ENCODE measurements around the gene TM9SF3.
"Not testable (repeated sequence)": the region's sequence is repeated elsewhere in the genome, so short reads cannot be mapped to it uniquely, and the experiment has no call there.

TM9SF3 gene

GRCh38 chr10:96560966-96561887 lies 25.6 kb downstream of the TM9SF3 start:
- no peak overlapping the region for H3K27ac ChIP-seq (ENCODE audit: low read depth, low read length)
- no peaks in the 10 kb centered on the region for H3K9me3 ChIP-seq (ENCODE audit: control insufficient read depth, insufficient read depth, low read depth, low read length)
- peaks cover 72% of the 10 kb centered on the region for H3K36me3 ChIP-seq (ENCODE audit: control insufficient read depth, insufficient read depth, low read length)
- H3K27me3 ChIP-seq (ENCODE audit: control insufficient read depth, insufficient read depth, low read length) = no peaks in the 10 kb centered on the region
- no peaks in the 10 kb centered on the region for H3K4me1 ChIP-seq (ENCODE audit: control insufficient read depth, insufficient read depth, low read length)
- H3K9ac ChIP-seq (ENCODE audit: low read length) = no peak overlapping the region
- H3K4me3 ChIP-seq (ENCODE audit: low read depth, low read length) = no peak overlapping the region

- no peak overlapping the region for H3K9ac ChIP-seq (ENCODE audit: low read length)
- H3K27ac ChIP-seq (ENCODE audit: low read depth, low read length) = no peak overlapping the region
- no peak overlapping the region for H3K4me3 ChIP-seq (ENCODE audit: low read depth, low read length)
- no peaks in the 10 kb centered on the region for H3K4me1 ChIP-seq (ENCODE audit: control insufficient read depth, insufficient read depth, low read length)
- H3K9me3 ChIP-seq (ENCODE audit: control insufficient read depth, insufficient read depth, low read depth, low read length) = no peaks in the 10 kb centered on the region
- peaks cover 71% of the 10 kb centered on the region for H3K36me3 ChIP-seq (ENCODE audit: control insufficient read depth, insufficient read depth, low read length)
- no peaks in the 10 kb centered on the region for H3K27me3 ChIP-seq (ENCODE audit: control insufficient read depth, insufficient read depth, low read length)
Measured at GRCh38 chr10:96560489-96560888, 26.3 kb downstream of the TM9SF3 start.

- Histone ChIP-seq H3K4me3 (ENCODE audit: low read depth, low read length) (no peak overlapping the region), H3K36me3 (ENCODE audit: control insufficient read depth, insufficient read depth, low read length) (peaks cover 73% of the 10 kb centered on the region), H3K9me3 (ENCODE audit: control insufficient read depth, insufficient read depth, low read depth, low read length) (no peaks in the 10 kb centered on the region), H3K4me1 (ENCODE audit: control insufficient read depth, insufficient read depth, low read length) (no peaks in the 10 kb centered on the region), H3K27ac (ENCODE audit: low read depth, low read length) (no peak overlapping the region), H3K27me3 (ENCODE audit: control insufficient read depth, insufficient read depth, low read length) (no peaks in the 10 kb centered on the region), H3K9ac (ENCODE audit: low read length) (no peak overlapping the region)
Measured at GRCh38 chr10:96556003-96556402, 30.8 kb downstream of the TM9SF3 start.

- Histone ChIP-seq H3K36me3 (ENCODE audit: control insufficient read depth, insufficient read depth, low read length) (peaks cover 73% of the 10 kb centered on the region), H3K4me3 (ENCODE audit: low read depth, low read length) (no peak overlapping the region)
Measured at GRCh38 chr10:96555330-96555729, 31.5 kb downstream of the TM9SF3 start.

GRCh38 chr10:96548589-96548988 lies 38.2 kb downstream of the TM9SF3 start:
- Histone ChIP-seq H3K27ac (ENCODE audit: low read depth, low read length) (no peak overlapping the region), H3K27me3 (ENCODE audit: control insufficient read depth, insufficient read depth, low read length) (no peaks in the 10 kb centered on the region), H3K36me3 (ENCODE audit: control insufficient read depth, insufficient read depth, low read length) (peaks cover 88% of the 10 kb centered on the region), H3K4me3 (ENCODE audit: low read depth, low read length) (no peak overlapping the region), H3K4me1 (ENCODE audit: control insufficient read depth, insufficient read depth, low read length) (no peaks in the 10 kb centered on the region), H3K9me3 (ENCODE audit: control insufficient read depth, insufficient read depth, low read depth, low read length) (no peaks in the 10 kb centered on the region), H3K9ac (ENCODE audit: low read length) (no peak overlapping the region)

More at GRCh38 chr10:96555330-96555729, 31.5 kb downstream of the TM9SF3 start:
- Histone ChIP-seq H3K27me3 (ENCODE audit: control insufficient read depth, insufficient read depth, low read length) (no peaks in the 10 kb centered on the region), H3K27ac (ENCODE audit: low read depth, low read length) (no peak overlapping the region), H3K4me1 (ENCODE audit: control insufficient read depth, insufficient read depth, low read length) (no peaks in the 10 kb centered on the region), H3K9me3 (ENCODE audit: control insufficient read depth, insufficient read depth, low read depth, low read length) (no peaks in the 10 kb centered on the region), H3K9ac (ENCODE audit: low read length) (no peak overlapping the region)

GRCh38 chr10:96545558-96545957 lies 41.3 kb downstream of the TM9SF3 start:
- H3K9ac ChIP-seq (ENCODE audit: low read length); H3K27me3 ChIP-seq (ENCODE audit: control insufficient read depth, insufficient read depth, low read length); H3K4me3 ChIP-seq (ENCODE audit: low read depth, low read length); H3K4me1 ChIP-seq (ENCODE audit: control insufficient read depth, insufficient read depth, low read length); H3K9me3 ChIP-seq (ENCODE audit: control insufficient read depth, insufficient read depth, low read depth, low read length); H3K27ac ChIP-seq (ENCODE audit: low read depth, low read length): not testable (repeated sequence)
- peaks cover 77% of the 10 kb centered on the region for H3K36me3 ChIP-seq (ENCODE audit: control insufficient read depth, insufficient read depth, low read length)

- Histone ChIP-seq H3K27ac (ENCODE audit: low read depth, low read length) (no peak overlapping the region), H3K4me3 (ENCODE audit: low read depth, low read length) (no peak overlapping the region), H3K4me1 (ENCODE audit: control insufficient read depth, insufficient read depth, low read length) (no peaks in the 10 kb centered on the region), H3K27me3 (ENCODE audit: control insufficient read depth, insufficient read depth, low read length) (no peaks in the 10 kb centered on the region), H3K36me3 (ENCODE audit: control insufficient read depth, insufficient read depth, low read length) (peaks cover 64% of the 10 kb centered on the region), H3K9ac (ENCODE audit: low read length) (no peak overlapping the region), H3K9me3 (ENCODE audit: control insufficient read depth, insufficient read depth, low read depth, low read length) (no peaks in the 10 kb centered on the region)
Measured at GRCh38 chr10:96541921-96542320, 44.9 kb downstream of the TM9SF3 start.

- no peaks in the 10 kb centered on the region for H3K9me3 ChIP-seq (ENCODE audit: control insufficient read depth, insufficient read depth, low read depth, low read length)
- no peak overlapping the region for H3K4me3 ChIP-seq (ENCODE audit: low read depth, low read length)
- H3K4me1 ChIP-seq (ENCODE audit: control insufficient read depth, insufficient read depth, low read length) = no peaks in the 10 kb centered on the region
- no peak overlapping the region for H3K27ac ChIP-seq (ENCODE audit: low read depth, low read length)
- H3K9ac ChIP-seq (ENCODE audit: low read length) = no peak overlapping the region
- H3K27me3 ChIP-seq (ENCODE audit: control insufficient read depth, insufficient read depth, low read length) = no peaks in the 10 kb centered on the region
- H3K36me3 ChIP-seq (ENCODE audit: control insufficient read depth, insufficient read depth, low read length) = peaks cover 50% of the 10 kb centered on the region
Measured at GRCh38 chr10:96540240-96540639, 46.6 kb downstream of the TM9SF3 start.

GRCh38 chr10:96538683-96539082 lies 48.1 kb downstream of the TM9SF3 start:
- Histone ChIP-seq H3K27me3 (ENCODE audit: control insufficient read depth, insufficient read depth, low read length) (no peaks in the 10 kb centered on the region), H3K9me3 (ENCODE audit: control insufficient read depth, insufficient read depth, low read depth, low read length) (no peaks in the 10 kb centered on the region), H3K36me3 (ENCODE audit: control insufficient read depth, insufficient read depth, low read length) (peaks cover 44% of the 10 kb centered on the region), H3K4me1 (ENCODE audit: control insufficient read depth, insufficient read depth, low read length) (no peaks in the 10 kb centered on the region), H3K27ac (ENCODE audit: low read depth, low read length) (no peak overlapping the region), H3K4me3 (ENCODE audit: low read depth, low read length) (no peak overlapping the region), H3K9ac (ENCODE audit: low read length) (no peak overlapping the region)

GRCh38 chr10:96536129-96536528 lies 50.7 kb downstream of the TM9SF3 start:
- no peaks in the 10 kb centered on the region for H3K4me1 ChIP-seq (ENCODE audit: control insufficient read depth, insufficient read depth, low read length)
- H3K9me3 ChIP-seq (ENCODE audit: control insufficient read depth, insufficient read depth, low read depth, low read length) = no peaks in the 10 kb centered on the region
- peaks cover 41% of the 10 kb centered on the region for H3K36me3 ChIP-seq (ENCODE audit: control insufficient read depth, insufficient read depth, low read length)
- no peaks in the 10 kb centered on the region for H3K27me3 ChIP-seq (ENCODE audit: control insufficient read depth, insufficient read depth, low read length)
- H3K9ac ChIP-seq (ENCODE audit: low read length) = no peak overlapping the region
- no peak overlapping the region for H3K4me3 ChIP-seq (ENCODE audit: low read depth, low read length)
- no peak overlapping the region for H3K27ac ChIP-seq (ENCODE audit: low read depth, low read length)

GRCh38 chr10:96532523-96532922 lies 54.3 kb downstream of the TM9SF3 start:
- Histone ChIP-seq H3K36me3 (ENCODE audit: control insufficient read depth, insufficient read depth, low read length) (peaks cover 55% of the 10 kb centered on the region), H3K9me3 (ENCODE audit: control insufficient read depth, insufficient read depth, low read depth, low read length) (no peaks in the 10 kb centered on the region), H3K27ac (ENCODE audit: low read depth, low read length) (no peak overlapping the region), H3K9ac (ENCODE audit: low read length) (no peak overlapping the region), H3K4me3 (ENCODE audit: low read depth, low read length) (no peak overlapping the region), H3K27me3 (ENCODE audit: control insufficient read depth, insufficient read depth, low read length) (no peaks in the 10 kb centered on the region), H3K4me1 (ENCODE audit: control insufficient read depth, insufficient read depth, low read length) (no peaks in the 10 kb centered on the region)
